Epidermal melanocyte (primary cell): ENCODE results near the gene SLC18A2.

Experiments
- DNase-seq: peaks from one replicate; pipeline ENCODE4 v3.0.0; 2011; ENCODE audit warnings: low spot score; ENCODE audit not compliant: insufficient read length

The SLC18A2 gene

GRCh38 chr10:117237401-117237991 is 3.4 kb upstream of the SLC18A2 start:
- no peak for DNase-seq

GRCh38 chr10:117239051-117239450 is 1.9 kb upstream of the SLC18A2 start:
- DNase-seq = no peak

GRCh38 chr10:117239721-117240620 is 943 bp upstream of the SLC18A2 start:
- no peak for DNase-seq

GRCh38 chr10:117241541-117242462 is 888 bp downstream of the SLC18A2 start:
- no peak for DNase-seq

- DNase-seq = no peak
Observed at GRCh38 chr10:117242463-117242832, 1.5 kb downstream of the SLC18A2 start.

- no peak for DNase-seq
Observed at GRCh38 chr10:117246997-117247671, 6.2 kb downstream of the SLC18A2 start.

- no peak for DNase-seq
Observed at GRCh38 chr10:117248750-117249465, 8.0 kb downstream of the SLC18A2 start.

GRCh38 chr10:117249493-117250093 is 8.7 kb downstream of the SLC18A2 start:
- no peak for DNase-seq

GRCh38 chr10:117250411-117250810 is 9.5 kb downstream of the SLC18A2 start:
- no peak for DNase-seq

- DNase-seq = no peak
Observed at GRCh38 chr10:117253908-117254307, 13.0 kb downstream of the SLC18A2 start.

GRCh38 chr10:117254338-117254737 is 13.4 kb downstream of the SLC18A2 start:
- no peak for DNase-seq

- DNase-seq = no peak
Observed at GRCh38 chr10:117254774-117255735, 14.1 kb downstream of the SLC18A2 start.

GRCh38 chr10:117255835-117256460 is 15.0 kb downstream of the SLC18A2 start:
- no peak for DNase-seq

- no peak for DNase-seq
Observed at GRCh38 chr10:117256910-117257309, 16.0 kb downstream of the SLC18A2 start.

- no peak for DNase-seq
Observed at GRCh38 chr10:117257721-117258120, 16.8 kb downstream of the SLC18A2 start.

- no peak for DNase-seq
Observed at GRCh38 chr10:117259279-117259678, 18.4 kb downstream of the SLC18A2 start.

- DNase-seq = no peak
Observed at GRCh38 chr10:117260084-117260483, 19.2 kb downstream of the SLC18A2 start.

- DNase-seq = no peak
Observed at GRCh38 chr10:117261501-117261900, 20.6 kb downstream of the SLC18A2 start.
